Transverse colon (tissue), 4 donors: ENCODE measurements around the gene DOK7. TPM values are rescaled to one million over a fixed set of nuclear protein-coding genes. Genes with fewer than 3 reads are reported as not detected.

ENCODE experiments used
- DNase-seq: peaks from one replicate; pipeline ENCODE4 v3.0.0-alpha.2; 2019
- H3K27ac ChIP-seq, 4 donors: fragments of 200-600 bp; sonication (generic); 2 replicates each; pipeline ENCODE4 v1.5.1; 2016 to 2018; ENCODE audit warnings: inconsistent platforms in 4 of 4
- H3K27me3 ChIP-seq: fragments of 200-600 bp; sonication (generic); 2 replicates; pipeline ENCODE4 v1.5.1; 2017; ENCODE audit warnings: inconsistent platforms
- H3K36me3 ChIP-seq, 4 donors: fragments of 200-600 bp; sonication (generic); 2 replicates each; pipeline ENCODE4 v1.5.1; 2017 to 2019; ENCODE audit warnings: inconsistent platforms in 4 of 4
- H3K4me1 ChIP-seq, 4 donors: fragments of 200-600 bp; sonication (generic); 2 replicates each; pipeline ENCODE4 v1.5.1; 2017 to 2020; ENCODE audit warnings: inconsistent platforms in 4 of 4
- H3K4me3 ChIP-seq, 4 donors: fragments of 200-600 bp; sonication (generic); 1 replicate in 1 of 4; 2 replicates in 3 of 4; pipeline versions ENCODE4 v1.5.1 to v1.6.1; 2017 to 2019; ENCODE audit warnings: inconsistent platforms in 4 of 4
- H3K9me3 ChIP-seq, 2 donors: fragments of 200-600 bp; sonication (generic); 2 replicates each; pipeline ENCODE4 v1.5.1; 2017 to 2019; ENCODE audit warnings: inconsistent platforms in 2 of 2
- EP300 ChIP-seq: sonication (generic); formaldehyde crosslinking; IDR thresholded peaks from one replicate; pipeline ENCODE4 v1.6.1; 2017; ENCODE audit warnings: antibody characterized with exemption, low read depth
- POLR2A ChIP-seq: fragments of 450-650 bp; IDR thresholded peaks from one replicate; pipeline ENCODE4 v1.6.1; 2016; ENCODE audit warnings: antibody characterized with exemption, mild to moderate bottlenecking, moderate library complexity
- POLR2AphosphoS5 ChIP-seq, 3 donors: sonication (generic); formaldehyde crosslinking; IDR thresholded peaks; one replicate each; pipeline ENCODE4 v1.6.1; 2016; ENCODE audit warnings: antibody characterized with exemption in 3 of 3
- WGBS, 2 donors: methylation state at CpG; one replicate each; pipeline ENCODE4 v1.1.5; 2018; ENCODE audit warnings: low coverage in 1 of 2; 5-methylcytosine and 5-hydroxymethylcytosine counted together
- in situ Hi-C, 4 donors: fragments of 200-750 bp; cut with MboI; loops; one replicate each; pipeline versions ENCODE4 v1.15.0 to v1.15.1; 2017; ENCODE audit warnings: low sequenced_read_pairs in 3 of 4, low pct_ligation_motif_present in 1 of 4, low pct_unique_long_range_greater_than_20kb in 1 of 4
- intact Hi-C: fragments of 100-400 bp; cut with DNase I; formaldehyde crosslinking; loops from one replicate; pipeline ENCODE4 v1.15.1; 2023; ENCODE audit warnings: low total_unique reads
- total RNA-seq, 4 donors: library from RNA; depleted of rRNA; stranded (reverse); fragments of >200 nt; gene quantifications; one replicate each; pipeline ENCODE4 v1.1.0, GENCODE V29; 2016
- TF ChIP-seq, protein P1 (sequence below), 5 experiments: fragments of 200-600 bp in 3 of 5; fragments of 450-650 bp in 2 of 5; sonication (generic) in 3 of 5; IDR thresholded peaks; 1 replicate in 2 of 5; 2 replicates in 3 of 5; pipeline ENCODE4 v1.5.1; 2016 to 2017; ENCODE audit warnings: antibody characterized with exemption in 5 of 5, inconsistent platforms in 3 of 5, mild to moderate bottlenecking in 2 of 5, moderate library complexity in 1 of 5

DOK7 gene
- total RNA-seq, 4 donors from 2014 or later, result 0.27 to 0.95 TPM; not detected in 2

DNA sequence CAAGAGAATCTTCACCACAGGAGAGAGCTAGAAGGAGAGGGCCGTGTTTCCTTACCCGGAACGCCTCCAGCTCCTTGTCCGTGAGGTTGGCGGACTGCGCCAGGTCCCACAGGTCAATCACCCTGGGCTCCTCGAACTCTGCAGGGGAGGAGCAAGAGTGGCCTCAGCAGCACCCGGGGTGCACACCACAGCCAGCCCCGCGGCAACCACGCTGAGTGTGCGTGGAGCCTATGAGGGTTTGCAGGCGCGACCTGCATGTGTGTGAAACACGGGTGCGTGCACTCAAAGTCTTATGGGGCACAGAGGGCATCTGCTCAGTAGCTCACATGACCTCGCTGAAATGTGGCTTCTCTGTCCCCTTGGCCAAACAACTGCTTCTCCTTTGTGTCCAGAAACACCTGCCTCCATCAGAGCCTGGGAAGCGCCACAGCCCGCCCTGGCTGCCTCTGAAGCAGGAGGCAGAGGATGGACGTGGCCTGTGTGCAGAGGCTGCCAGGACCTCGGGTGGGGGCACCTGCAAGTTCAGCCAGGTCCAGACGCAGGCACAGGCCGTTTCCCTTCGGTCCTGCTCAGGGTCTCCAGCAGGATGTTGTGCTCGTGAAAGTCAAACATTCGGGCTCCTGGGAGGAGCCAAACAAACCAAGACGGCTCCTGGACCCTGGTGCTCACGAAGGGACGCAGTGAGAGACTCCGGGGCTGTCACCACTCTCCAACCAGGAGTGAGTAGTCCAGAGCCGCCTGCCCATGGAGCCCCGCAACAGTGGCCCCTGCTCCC is 53.1 kb downstream of the DOK7 start:
- no peak for DNase-seq
- Histone ChIP-seq H3K27ac (no peak overlapping the region), H3K36me3 (peaks cover 0 to 70% (median 37%) of the 10 kb centered on the region in 4 donors), H3K9me3 (no peaks in the 10 kb centered on the region), H3K4me1 (no peaks in the 10 kb centered on the region), H3K4me3 (no peak overlapping the region), H3K27me3 (no peaks in the 10 kb centered on the region)
- WGBS, 2 donors, result 91 to 94% methylated on average over 3 to 32 of the region's 32 CpGs
- in situ Hi-C loops (no loop called here), intact Hi-C loops (no loop called here)
- no peak for TF ChIP-seq EP300
- no peak for TF ChIP-seq POLR2AphosphoS5 (IDR thresholded peaks at IDR 0.05)
- TF ChIP-seq POLR2A, result no peak
- TF ChIP-seq, protein P1, sequence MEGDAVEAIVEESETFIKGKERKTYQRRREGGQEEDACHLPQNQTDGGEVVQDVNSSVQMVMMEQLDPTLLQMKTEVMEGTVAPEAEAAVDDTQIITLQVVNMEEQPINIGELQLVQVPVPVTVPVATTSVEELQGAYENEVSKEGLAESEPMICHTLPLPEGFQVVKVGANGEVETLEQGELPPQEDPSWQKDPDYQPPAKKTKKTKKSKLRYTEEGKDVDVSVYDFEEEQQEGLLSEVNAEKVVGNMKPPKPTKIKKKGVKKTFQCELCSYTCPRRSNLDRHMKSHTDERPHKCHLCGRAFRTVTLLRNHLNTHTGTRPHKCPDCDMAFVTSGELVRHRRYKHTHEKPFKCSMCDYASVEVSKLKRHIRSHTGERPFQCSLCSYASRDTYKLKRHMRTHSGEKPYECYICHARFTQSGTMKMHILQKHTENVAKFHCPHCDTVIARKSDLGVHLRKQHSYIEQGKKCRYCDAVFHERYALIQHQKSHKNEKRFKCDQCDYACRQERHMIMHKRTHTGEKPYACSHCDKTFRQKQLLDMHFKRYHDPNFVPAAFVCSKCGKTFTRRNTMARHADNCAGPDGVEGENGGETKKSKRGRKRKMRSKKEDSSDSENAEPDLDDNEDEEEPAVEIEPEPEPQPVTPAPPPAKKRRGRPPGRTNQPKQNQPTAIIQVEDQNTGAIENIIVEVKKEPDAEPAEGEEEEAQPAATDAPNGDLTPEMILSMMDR (IDR thresholded peaks at IDR 0.05), result no peak

DNA sequence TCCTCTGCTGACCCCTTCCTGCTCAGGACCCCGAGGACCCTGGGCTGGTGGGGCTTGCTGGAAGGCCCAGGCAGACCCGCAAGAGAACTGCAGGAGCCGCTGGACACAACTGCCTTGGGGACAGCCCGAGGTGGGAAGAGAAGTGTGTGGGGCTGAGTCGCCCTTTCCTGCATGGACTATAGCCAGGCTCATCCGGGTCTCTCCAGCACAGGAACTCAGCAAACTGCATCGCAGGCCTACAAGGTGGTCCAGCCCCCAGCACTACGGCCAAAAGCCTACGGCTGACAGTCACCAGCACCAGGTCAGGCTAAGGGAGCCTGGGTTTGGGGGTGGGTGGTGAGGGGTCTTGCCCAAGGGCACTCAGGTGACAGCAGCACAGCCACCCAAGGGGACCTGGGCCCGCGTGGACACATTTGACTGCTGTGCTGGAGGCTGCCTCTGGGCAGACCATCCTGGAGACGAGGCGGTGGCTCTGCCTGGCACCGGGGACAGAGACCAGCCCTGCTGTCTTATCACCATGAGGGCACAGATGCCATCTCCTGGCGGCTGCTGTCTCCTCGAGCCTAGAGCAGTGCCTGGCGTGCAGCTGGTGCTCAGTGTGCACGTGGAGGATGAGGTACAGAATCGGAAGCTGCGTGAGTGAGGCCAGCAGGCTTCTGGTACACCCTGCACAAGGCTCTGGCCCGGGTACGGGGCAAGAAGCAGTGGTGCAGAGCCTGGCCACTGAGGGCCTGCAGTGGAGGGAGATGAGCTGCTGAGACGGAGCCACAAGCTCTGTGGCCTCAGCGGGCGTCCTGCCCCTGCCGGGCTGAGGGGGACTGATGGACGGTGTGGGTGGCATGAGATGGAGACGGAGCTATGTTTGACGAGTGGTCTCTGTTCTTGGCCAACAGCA is 54.0 kb downstream of the DOK7 start:
- no peak overlapping the region for H3K4me3 ChIP-seq
- intact Hi-C loops, result no loop called here
- no peaks in the 10 kb centered on the region for H3K4me1 ChIP-seq
- in situ Hi-C loops, result no loop called here
- no peaks in the 10 kb centered on the region for H3K27me3 ChIP-seq
- peaks cover 0 to 77% (median 38%) of the 10 kb centered on the region in 4 donors for H3K36me3 ChIP-seq
- DNase-seq, result no peak
- TF ChIP-seq POLR2A (no peak), POLR2AphosphoS5 (IDR thresholded peaks at IDR 0.05) (no peak), EP300 (no peak)
- TF ChIP-seq, protein P1 (IDR thresholded peaks at IDR 0.05), result no peak
- WGBS, 2 donors, result 94 to 100% methylated on average over 1 to 24 of the region's 29 CpGs
- H3K9me3 ChIP-seq, result no peaks in the 10 kb centered on the region
- H3K27ac ChIP-seq, result no peak overlapping the region

DNA sequence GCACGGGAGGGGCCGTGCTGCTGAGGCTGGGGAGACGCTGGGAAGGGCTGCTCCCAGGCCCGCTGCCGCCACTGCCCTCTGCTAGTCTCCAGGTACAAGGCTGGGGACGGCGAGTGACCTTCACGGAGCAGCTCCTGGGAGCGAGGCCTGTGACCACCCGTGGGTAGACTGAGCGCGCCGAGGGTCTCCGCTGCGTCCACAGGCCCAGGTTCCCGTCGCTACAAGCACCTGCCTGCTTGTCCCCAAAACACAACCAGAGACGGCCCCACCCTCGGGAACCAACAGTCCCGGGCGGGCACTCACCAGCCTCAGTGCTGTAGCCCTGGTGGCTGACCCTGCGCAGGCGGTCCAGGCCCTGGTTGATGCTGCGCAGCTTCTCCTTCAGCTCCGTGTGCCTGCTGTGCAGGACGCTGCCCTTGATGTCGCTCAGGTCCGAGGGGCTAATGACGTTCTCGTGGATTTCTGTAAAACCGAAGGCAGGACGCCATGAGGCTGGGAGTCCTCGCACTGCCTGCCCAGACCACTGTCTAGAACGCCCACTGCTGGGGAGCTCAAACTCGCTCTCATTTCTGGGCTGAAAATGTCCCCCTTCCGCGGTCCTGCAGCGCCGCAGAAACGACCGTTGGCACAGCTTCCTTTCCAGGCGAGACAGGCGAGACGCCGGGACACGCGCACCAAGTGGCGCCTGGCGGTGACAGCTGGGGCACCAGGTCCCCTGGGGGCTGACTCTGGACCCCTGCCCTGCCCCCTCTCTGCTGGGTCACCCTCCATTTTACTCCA is 54.8 kb downstream of the DOK7 start:
- DNase-seq, result no peak
- Histone ChIP-seq H3K9me3 (no peaks in the 10 kb centered on the region), H3K4me3 (no peak overlapping the region), H3K4me1 (no peaks in the 10 kb centered on the region), H3K27ac (no peak overlapping the region), H3K36me3 (peaks cover 0 to 69% (median 34%) of the 10 kb centered on the region in 4 donors), H3K27me3 (no peaks in the 10 kb centered on the region)
- TF ChIP-seq POLR2A (no peak), POLR2AphosphoS5 (IDR thresholded peaks at IDR 0.05) (no peak), EP300 (no peak)
- TF ChIP-seq, protein P1 (IDR thresholded peaks at IDR 0.05), result no peak
- in situ Hi-C loops, result no loop called here
- intact Hi-C loops, result no loop called here
- 94% methylated on average over 42 of the region's 49 CpGs; no CpG with 5 or more reads in 1 of the 2 donors for WGBS, 2 donors
